GM19023 (cell line): ENCODE measurements around the gene CD3E.
"Not testable (repeated sequence)": the region's sequence is repeated elsewhere in the genome, so short reads cannot be mapped to it uniquely, and the experiment has no call there.

Source experiments
- ATAC-seq: cut with Tn5 transposase; IDR thresholded peaks from one replicate; pipeline ENCODE4 v1.9.1; 2021; ENCODE audit warnings: mild to moderate bottlenecking, moderate library complexity; ENCODE audit not compliant: unreplicated experiment

Gene CD3E

DNA sequence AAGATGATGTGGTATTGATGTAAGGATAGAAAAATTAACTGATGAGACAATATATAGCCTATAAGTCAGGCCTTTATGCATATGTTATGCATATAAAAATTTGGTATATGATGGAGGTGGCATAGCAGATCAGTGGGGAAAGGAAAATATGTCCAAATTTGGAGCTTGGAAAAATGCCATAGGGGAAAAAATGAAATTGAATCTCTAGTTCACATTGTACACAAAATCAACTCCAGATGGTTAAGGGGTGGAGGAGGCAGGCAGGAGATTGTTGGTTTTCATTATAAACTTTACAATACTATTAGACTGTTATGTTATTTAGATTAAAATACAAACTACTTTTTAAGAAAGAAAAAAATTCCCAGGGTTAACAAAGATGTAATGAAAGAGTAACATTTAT is 15.1 kb upstream of the CD3E start:
- ATAC-seq: no peak

DNA sequence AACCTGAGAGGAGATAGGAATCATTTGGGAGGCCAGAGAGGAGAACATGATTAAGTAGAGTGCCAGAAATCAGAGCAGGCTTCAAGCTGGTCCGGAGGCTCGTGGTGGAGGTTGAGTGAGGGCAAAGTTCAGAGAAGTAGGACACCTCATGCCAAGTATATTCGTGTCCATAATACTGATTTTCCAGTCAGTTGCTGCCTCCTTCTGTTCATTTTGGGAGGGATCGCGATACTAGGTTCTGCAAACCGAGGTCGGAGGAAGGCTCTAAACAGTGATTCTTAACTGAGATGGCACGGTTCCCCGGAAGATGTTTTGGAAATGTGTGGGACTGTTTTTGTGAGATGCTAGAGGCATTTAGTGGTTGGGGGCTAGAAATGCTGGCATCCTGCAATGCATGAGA is 13.6 kb upstream of the CD3E start:
- no peak for ATAC-seq

DNA sequence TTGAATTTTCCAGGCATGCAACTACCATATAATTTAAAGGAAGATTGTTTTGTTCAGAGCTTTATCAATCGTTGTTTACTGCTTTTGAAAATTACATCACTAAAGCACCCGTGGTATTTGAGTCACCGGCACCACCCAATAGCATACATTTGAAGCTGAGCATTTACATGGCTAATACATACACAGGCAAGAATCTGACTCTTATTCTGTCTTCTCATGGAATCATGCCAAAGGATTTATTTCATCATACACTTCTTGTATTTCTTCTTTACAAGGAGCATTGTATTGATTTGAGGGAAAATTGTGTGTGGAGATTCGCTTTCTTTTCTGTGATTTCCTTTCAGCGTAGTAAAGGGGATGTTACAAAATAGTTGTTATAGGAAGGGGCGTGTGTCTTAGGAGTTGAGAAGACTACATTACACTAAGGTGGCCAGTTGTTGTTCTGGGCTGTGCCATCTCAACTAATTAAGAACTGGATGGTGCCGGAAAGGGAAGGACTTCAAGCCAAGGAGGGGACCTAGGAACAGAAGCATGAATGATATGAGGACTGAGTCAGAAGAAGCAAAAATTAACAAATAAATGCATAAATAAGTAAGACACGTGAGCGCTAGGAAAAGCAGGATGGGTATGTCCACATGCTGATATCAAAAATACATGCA is 12.9 kb upstream of the CD3E start:
- ATAC-seq: no peak

DNA sequence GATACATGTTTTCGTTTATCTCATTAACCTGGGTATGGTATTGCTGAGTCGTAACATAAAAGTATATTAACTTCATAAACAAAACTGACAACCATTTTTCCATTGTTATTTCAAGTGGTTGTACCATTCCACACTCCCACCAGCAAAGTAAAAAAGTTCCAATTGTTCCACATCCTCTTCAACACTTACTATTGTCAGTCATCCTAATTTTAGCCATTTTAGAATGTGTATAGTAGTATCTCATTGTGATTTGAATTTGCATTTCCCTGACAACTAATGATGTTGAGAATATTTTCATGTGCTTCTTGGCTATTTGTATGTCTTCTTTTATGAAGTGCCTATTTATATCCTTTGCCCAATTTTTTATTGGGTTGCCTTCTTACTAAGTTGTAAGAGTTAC is 10.5 kb upstream of the CD3E start:
- no peak for ATAC-seq

DNA sequence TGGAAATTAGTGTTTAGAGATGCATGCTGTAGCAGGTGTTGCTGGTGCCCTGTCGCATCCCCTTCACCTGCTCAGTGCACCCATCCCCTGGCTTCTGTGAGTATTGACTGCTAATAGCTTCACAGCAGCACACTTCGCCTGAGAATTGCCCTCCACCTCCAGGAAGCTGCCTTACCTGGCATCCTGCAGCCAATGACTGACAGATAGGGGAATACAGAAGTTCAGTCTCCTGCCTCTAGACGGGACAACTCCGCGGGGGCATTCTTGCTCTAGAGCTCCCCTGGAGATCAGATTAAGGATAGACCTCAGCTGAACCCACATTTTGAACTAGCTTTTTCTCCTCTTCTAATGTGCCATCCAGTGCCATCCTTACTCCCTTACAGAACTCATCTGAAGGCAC is 9.3 kb upstream of the CD3E start:
- no peak for ATAC-seq

DNA sequence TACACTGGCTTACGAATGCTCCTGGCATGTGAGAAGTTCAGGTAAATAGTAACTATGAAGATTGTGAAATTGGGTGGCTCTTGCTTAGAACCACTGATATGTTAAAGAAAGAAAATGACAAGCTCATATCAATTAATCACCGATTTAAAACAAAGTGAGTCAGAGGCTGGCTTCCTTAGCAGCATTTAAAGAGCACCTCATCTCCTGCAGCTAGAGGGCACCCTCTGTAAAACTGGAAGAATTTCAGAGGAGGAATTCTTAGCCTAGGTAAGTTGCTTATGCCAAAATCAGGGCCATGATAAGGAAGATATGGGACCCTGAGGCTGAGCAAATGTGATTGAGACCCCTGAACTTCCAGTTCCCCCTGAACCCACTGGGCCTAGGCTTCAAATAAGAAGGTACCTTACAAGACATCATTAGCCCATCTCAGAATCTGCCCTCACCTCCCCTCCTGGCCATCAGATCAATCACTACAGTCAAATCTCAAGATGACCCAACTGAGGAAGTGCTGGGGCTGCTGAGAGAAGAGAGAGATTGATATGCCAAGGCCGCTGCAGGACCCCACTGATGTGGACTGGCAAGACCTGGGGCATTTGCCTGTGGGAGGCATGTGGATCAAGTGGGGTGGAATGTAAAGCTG is 8.6 kb upstream of the CD3E start:
- no peak for ATAC-seq

DNA sequence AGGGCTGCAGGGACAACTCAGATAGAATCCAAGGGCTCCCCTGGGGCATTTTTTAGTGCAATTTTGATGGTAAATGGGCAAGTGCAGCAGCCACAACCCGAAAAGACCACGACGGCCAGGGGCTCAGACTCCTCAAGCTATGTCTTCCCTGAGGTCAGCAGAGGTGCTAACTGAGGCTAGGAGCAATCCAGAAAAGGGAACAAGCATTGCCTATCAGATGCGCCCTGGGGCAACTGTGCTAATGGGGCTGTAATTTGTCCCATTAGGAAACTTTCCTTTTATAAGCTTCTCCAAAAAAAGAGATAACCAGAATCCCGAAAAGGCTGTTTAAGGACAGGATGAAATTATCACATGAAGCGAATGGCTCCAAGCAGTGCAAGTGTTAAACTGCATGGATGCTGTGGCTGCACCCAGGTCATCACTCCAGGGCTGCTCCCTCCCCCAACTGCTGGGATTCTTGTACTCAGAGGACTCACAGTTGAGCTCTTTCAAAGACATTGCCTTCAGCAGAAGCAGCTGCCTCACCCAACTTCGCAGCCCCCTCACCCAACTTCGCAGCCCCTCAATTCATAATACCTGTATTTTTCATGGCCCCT is 2.8 kb upstream of the CD3E start:
- no peak for ATAC-seq

DNA sequence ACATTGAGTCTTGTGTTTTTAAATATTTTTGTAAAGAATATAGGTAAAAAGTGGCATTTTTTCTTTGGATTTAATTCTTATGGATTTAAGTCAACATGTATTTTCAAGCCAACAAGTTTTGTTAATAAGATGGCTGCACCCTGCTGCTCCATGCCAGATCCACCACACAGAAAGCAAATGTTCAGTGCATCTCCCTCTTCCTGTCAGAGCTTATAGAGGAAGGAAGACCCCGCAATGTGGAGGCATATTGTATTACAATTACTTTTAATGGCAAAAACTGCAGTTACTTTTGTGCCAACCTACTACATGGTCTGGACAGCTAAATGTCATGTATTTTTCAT is 333 bp upstream of the CD3E start:
- no peak for ATAC-seq

DNA sequence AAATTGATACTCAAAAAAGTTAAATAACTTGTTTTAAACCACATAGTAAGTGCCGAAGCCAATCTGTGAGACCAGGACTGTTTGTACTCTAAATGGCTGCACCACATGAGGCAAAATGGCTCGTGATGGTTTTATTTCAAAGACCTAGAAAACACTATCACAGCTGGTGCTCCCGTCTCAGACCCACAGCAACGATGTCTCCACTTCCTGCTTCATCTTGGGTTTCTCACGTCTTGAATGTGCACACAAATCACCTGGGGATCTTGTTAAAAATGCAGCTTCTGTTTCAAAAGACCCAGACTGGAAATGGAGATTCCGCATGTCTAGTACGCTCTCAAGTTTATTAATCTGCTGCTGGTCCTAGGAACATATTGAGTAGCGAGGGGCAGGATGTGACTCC is 1.2 kb downstream of the CD3E start:
- ATAC-seq: no peak

DNA sequence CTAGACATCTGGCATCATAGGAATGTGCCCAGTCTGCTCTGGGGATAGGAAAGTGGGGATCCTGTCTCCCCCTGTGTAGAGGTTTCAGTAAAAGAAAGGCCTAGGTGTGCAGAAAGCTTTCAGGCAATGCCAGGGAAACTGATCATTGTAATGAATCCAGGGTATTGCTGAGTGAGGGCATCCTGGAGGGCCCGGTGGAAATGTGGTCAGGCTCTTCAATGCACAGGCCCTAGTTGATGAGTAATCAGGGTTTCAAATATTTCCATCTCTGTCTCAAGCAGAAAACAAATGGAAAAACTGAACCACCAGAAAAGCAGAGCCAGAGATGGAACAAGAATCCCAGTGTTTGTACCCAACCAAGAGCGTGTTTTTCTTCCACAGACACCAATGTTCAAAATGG is 2.0 kb downstream of the CD3E start:
- ATAC-seq: no peak

DNA sequence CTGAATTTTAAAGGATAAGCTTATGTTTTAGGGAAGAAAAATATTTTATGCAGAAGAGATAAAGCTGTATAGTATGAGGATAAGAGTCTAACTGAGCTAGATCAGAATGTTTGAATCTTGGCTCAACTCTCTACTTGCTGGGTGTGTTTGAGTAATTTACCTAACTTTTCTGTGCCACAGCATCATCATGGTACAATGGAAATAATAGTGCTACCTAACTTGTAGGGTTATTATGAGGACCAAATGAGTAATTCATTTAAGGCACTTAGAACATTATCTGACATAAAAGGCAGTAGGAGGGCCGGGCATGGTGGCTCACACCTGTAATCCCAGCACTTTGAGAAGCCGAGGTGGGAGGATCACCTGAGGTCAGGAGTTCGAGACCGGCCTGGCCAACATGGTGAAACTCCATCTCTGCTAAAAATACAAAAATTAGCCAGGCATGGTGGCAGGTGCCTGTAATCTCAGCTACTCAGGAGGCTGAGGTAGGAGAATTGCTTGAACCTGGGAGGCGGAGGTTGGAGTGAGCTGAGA is 4.5 kb downstream of the CD3E start:
- not testable (repeated sequence) for ATAC-seq

DNA sequence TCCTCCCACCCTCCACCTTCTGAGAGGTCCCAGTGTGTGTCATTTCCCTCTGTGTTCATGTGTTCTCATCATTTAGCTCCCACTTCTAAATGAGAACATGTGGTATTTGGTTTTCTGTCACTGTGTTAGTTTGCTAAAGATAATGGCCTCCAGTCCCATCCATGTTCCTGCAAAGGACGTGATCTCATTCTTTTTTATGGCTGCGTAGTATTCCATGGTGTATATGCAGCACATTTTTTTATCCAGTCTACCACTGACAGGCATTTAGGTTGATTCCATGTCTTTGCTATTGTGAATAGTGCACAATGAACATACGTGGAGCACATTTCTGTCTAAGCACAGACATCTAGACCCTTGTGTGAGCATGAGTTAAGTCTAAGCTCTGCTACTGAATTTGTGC is 5.7 kb downstream of the CD3E start:
- ATAC-seq: no peak

DNA sequence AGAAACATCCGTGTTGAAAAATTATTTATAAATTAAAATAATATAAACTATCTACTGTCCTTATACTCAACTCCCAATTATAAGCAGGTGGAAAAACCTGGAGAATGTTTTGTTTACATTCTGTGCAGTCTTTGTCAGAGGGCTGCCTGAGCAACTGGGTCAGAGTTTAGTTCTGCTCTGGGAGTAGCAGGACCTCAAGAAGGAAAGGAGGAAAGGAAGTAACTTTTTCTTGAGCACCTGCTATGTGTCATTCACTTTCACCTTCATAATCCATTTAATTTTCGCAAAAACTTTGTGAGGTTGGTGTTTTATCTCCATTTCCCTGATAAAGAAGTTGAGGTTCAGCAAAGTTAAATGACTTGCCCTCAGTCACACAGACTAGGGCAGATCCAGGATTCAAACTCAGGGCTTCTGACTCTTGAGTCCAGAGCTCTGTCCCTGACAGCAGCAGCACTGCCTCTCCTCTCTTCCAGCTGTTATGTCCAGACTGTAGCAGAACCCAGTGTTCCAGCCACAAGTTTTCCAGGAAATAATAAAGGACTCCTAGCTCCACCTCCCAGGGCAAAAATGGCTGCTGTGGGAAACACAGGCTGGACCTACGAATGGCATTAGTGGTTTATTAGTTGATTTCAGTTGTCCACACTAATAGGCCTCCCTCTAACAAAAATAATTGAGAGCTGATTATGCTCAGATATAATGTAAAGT is 6.4 kb downstream of the CD3E start:
- no peak for ATAC-seq

DNA sequence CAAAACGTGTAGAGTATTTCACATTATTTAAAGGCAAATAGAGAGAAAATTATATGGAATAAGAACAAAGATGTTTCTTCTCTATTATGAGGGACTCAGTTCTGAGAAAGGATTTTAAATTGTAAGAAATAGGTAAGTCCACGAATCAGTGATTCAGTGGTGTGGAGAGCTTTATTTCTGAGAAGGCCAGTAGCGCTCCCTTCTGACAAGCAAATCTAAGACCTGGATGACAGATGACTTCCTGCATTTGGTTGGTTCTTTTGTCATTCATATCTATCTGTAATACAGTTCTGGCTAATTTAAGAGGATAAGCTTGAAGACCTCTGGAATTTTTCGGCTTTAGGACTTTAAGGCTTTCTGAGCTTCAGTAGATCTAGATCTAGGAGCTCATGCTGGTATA is 7.0 kb downstream of the CD3E start:
- no peak for ATAC-seq

DNA sequence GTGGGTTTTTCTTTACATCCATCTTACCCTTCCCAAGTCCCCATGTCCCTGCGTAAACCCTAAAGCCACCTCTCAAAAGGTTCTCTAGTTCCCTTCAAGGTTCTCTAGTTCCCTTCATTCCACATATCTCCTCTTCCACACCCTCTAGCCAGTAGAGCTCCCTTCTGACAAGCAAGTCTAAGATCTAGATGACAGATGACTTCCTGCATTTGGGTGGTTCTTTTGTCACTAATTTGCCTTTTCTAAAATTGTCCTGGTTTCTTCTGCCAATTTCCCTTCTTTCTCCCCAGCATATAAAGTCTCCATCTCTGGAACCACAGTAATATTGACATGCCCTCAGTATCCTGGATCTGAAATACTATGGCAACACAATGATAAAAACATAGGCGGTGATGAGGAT is 7.8 kb downstream of the CD3E start:
- no peak for ATAC-seq

DNA sequence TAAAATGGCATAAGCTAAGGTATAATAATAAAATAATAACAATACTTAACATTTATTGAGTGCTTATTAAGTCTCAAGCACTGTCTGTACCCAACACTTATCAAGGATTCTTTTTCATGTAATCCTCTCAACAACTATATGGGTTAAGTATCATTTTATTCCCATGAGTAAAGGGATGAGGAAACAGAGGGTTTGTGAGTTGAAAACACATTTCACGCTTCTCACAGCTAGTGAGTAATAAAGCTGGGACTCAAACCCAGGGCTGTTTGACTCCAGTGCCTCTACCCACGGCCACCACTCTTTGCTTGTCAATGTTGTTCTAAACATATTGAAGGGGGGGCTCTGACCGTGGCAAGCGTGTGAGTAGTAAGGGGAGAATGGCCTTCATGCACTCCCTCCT is 8.7 kb downstream of the CD3E start:
- no peak for ATAC-seq

DNA sequence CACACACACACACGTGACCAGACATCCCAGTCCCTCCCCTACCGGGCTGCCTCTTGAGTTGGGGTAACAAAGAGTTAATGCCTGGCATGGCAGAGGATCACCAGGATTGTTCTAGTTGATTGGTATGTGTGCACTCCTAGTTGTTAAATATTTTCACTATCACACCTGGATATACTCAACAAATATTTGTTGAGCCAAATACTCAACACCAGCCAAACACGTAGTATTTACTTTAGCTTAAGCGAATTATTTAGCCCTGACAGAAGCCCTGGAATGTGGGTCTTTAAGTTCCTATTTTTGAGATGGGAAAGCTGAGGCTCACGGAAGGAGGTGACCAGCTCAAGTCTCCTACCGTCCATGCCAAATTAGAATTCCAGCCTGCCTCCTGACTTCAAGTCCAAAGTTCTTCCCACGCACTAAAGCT is 10.5 kb downstream of the CD3E start:
- ATAC-seq: no peak

DNA sequence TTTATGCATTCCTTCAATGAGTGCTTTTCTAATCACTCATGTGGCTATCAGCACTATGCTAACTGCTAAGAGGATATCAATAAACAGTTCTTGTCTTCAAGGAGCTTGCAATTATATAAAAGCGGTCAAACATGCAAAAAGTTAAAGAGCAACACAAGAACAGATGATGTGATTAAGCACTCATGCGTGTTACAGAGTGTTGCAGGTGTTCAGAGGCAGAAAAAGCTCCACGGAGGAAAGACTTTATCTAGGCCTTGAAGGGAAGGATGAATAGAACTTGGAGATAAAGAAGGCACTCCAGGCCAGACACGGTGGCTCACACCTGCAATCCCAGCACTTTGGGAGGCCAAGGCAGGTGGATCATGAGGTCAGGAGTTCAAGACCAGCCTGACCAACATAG is 13.6 kb downstream of the CD3E start:
- ATAC-seq: no peak

DNA sequence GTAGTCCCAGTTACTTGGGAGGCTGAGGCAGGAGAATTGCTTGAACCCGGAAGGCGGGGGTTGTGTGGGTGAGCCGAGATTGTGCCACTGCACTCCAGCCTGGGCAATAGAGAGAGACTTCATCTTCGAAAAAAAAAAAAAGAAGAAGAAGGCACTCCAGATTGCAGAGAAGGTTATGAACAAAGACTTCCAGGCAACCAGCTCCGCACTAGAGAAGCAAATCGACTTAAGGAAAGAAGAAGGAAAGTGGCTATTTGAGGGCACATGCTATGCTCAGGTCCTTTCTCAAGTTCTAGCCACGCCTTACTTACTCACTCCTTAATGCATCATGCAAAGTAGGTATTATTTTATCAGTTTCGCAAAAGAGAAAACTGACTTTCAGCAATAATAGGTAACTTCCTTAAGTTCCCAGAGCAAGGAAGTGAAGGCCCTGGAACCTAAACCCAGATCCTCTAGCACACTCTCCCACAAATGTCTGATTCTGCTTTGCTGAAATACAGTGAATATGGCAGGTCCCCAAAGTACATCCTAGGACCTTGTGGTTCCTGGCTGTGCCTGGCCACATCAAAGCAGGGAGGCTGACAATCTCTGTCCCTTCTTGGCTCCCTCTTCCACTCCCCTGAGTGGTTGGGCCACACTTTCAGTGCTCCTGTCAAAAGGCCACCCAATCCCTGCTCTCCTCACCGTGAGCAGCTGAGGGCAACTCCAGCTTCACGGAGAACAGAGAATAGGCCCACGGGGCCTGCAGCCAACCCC is 14.2 kb downstream of the CD3E start:
- ATAC-seq: no peak

DNA sequence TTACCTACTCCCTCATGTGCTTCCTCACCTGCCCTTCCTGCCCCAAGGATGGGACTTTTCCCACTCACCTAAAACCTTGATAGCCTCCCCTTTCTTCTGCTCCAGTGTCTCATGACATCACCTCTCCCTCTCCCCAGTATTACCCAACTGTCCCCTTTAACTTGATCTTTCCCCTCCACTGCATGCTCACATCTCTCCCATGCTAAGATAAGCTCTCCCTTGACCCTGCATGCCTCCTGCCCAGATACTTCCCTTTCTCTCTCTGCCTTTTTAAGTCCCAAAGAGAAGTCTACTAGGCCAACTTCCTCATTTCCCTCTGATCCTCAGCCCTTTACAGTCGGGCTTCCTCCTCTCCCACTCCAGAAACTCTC is 14.8 kb downstream of the CD3E start:
- no peak for ATAC-seq

DNA sequence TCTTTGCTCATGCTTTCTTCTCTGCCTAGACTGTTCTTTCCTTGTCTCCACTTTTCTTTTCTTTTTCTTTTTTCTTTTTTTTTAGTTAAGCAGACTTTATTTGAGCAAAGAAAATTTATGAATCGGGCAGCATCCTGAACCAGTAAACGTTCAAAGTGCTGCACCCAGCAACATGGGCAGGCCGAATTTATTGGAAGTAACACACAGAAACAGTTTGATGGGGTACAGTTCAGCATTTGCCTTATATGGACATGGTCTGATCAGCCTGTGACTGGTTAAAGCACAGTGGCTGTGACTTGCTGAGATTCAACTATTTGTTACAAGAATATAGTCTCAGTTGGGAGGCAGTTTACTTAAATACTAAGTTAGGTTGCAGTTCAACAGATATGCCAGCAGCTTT is 16.0 kb downstream of the CD3E start:
- ATAC-seq: no peak
